ENCODE results near the gene EMC8. TPM values are rescaled to one million over a fixed set of nuclear protein-coding genes. Genes with fewer than 3 reads are reported as not detected.

EMC8 gene
- total RNA-seq, 1 experiment from 2014 or later: 73.0 TPM

- BruUV-seq (replicated peaks): no TSS peak
- ChIA-PET CTCF (no interaction called here), POLR2A (no interaction called here)
Observed at GRCh38 chr16:85842435-85842834, 43.1 kb upstream of the EMC8 start.

GRCh38 chr16:85840801-85841200 is 41.5 kb upstream of the EMC8 start:
- Histone ChIP-seq H3K4me1 (ENCODE audit: control insufficient read depth in 1 of 2, insufficient read depth in 2 of 2, low read length in 2 of 2) (no peaks in the 10 kb centered on the region), H3K36me3 (ENCODE audit: control insufficient read depth in 1 of 2, insufficient read depth in 2 of 2, low read length in 2 of 2) (no peaks in the 10 kb centered on the region), H3K27ac (ENCODE audit: low read depth, low read length) (no peak overlapping the region), H4K20me1 (ENCODE audit: insufficient read depth) (no peaks in the 10 kb centered on the region), H3K27me3 (ENCODE audit: insufficient read depth, low read length) (peaks cover 25% of the 10 kb centered on the region), H3K9me3 (ENCODE audit: control insufficient read depth in 1 of 2, insufficient read depth in 1 of 2, low read depth in 1 of 2, low read length in 2 of 2) (no peaks in the 10 kb centered on the region), H2AFZ (ENCODE audit: low read depth, low read length, poor library complexity, severe bottlenecking) (no peak overlapping the region), H3K9ac (ENCODE audit: low read length) (no peak overlapping the region), H3K9me2 (ENCODE audit: insufficient read depth) (no peaks in the 10 kb centered on the region), H3K79me2 (ENCODE audit: insufficient read depth, low read length) (no peaks in the 10 kb centered on the region), H3K4me3 (replicated peaks in 1 of 2; ENCODE audit: low read depth in 1 of 2, low read length in 2 of 2) (no peak overlapping the region), H3K4me2 (ENCODE audit: low read length) (no peak overlapping the region)
- ATAC-seq (no peak), DNase-seq (ENCODE audit: low read depth, low spot score) (no peak)
- CTCF ChIA-PET: no interaction called here
- no TSS peak for BruUV-seq (replicated peaks)
- RAD21 ChIA-PET (ENCODE audit: low non-redundant PET in 1 of 2, low total read pairs in 2 of 2, uncharacterized antibody in 2 of 2, unreplicated experiment in 2 of 2): no interaction called here
- POLR2A ChIA-PET: no interaction called here
- no peak for TF ChIP-seq MAX (IDR thresholded peaks at IDR 0.05)
- TF ChIP-seq ELF1 (IDR thresholded peaks at IDR 0.05; ENCODE audit: borderline replicate concordance, low read depth): no peak
- no peak for TF ChIP-seq REST (IDR thresholded peaks at IDR 0.05; ENCODE audit: low read depth)
- TF ChIP-seq ZFX (IDR thresholded peaks at IDR 0.05): no peak
- intact Hi-C loops (cut with micrococcal nuclease): no loop called here

More at GRCh38 chr16:85842435-85842834, 43.1 kb upstream of the EMC8 start:
- peaks cover 9% of the 10 kb centered on the region; the same call in 1 of the 2 replicates for H3K27me3 ChIP-seq (ENCODE audit: insufficient read depth, low read length)
- RAD21 ChIA-PET (ENCODE audit: low non-redundant PET in 1 of 2, low total read pairs in 2 of 2, uncharacterized antibody in 2 of 2, unreplicated experiment in 2 of 2): interaction anchor here in 1 of 2 experiments (0.6 kb wide), 1 partner anchor 139 kb away, joined by 3 read pairs; no protein-coding TSS in a partner anchor
- H2AFZ ChIP-seq (ENCODE audit: low read depth, low read length, poor library complexity, severe bottlenecking): no peak overlapping the region
- no peak for DNase-seq (ENCODE audit: low read depth, low spot score)
- no peaks in the 10 kb centered on the region for H3K9me3 ChIP-seq (ENCODE audit: control insufficient read depth in 1 of 2, insufficient read depth in 1 of 2, low read depth in 1 of 2, low read length in 2 of 2)
- H3K27ac ChIP-seq (ENCODE audit: low read depth, low read length): no peak overlapping the region
- H4K20me1 ChIP-seq (ENCODE audit: insufficient read depth): no peaks in the 10 kb centered on the region
- TF ChIP-seq CTCF (IDR thresholded peaks at IDR 0.05 in 2 of 3, conservative IDR thresholded peaks at IDR 0.05 in 1 of 3; ENCODE audit: borderline replicate concordance in 1 of 3, insufficient read depth in 1 of 3, low read depth in 2 of 3, low read length in 2 of 3) (no peak), EZH2phosphoT487 (IDR thresholded peaks at IDR 0.05; ENCODE audit: borderline replicate concordance) (no peak)
- no peak overlapping the region for H3K4me3 ChIP-seq (replicated peaks in 1 of 2; ENCODE audit: low read depth in 1 of 2, low read length in 2 of 2)
- intact Hi-C loops (cut with micrococcal nuclease): no loop called here
- no peak overlapping the region for H3K9ac ChIP-seq (ENCODE audit: low read length)
- ATAC-seq: no peak
- H3K79me2 ChIP-seq (ENCODE audit: insufficient read depth, low read length): no peaks in the 10 kb centered on the region
- no peak overlapping the region for H3K4me2 ChIP-seq (ENCODE audit: low read length)
- no peaks in the 10 kb centered on the region for H3K36me3 ChIP-seq (ENCODE audit: control insufficient read depth in 1 of 2, insufficient read depth in 2 of 2, low read length in 2 of 2)
- no peaks in the 10 kb centered on the region for H3K9me2 ChIP-seq (ENCODE audit: insufficient read depth)
- no peaks in the 10 kb centered on the region for H3K4me1 ChIP-seq (ENCODE audit: control insufficient read depth in 1 of 2, insufficient read depth in 2 of 2, low read length in 2 of 2)
